ENCODE data around the gene EIF3F.

EIF3F gene

DNA sequence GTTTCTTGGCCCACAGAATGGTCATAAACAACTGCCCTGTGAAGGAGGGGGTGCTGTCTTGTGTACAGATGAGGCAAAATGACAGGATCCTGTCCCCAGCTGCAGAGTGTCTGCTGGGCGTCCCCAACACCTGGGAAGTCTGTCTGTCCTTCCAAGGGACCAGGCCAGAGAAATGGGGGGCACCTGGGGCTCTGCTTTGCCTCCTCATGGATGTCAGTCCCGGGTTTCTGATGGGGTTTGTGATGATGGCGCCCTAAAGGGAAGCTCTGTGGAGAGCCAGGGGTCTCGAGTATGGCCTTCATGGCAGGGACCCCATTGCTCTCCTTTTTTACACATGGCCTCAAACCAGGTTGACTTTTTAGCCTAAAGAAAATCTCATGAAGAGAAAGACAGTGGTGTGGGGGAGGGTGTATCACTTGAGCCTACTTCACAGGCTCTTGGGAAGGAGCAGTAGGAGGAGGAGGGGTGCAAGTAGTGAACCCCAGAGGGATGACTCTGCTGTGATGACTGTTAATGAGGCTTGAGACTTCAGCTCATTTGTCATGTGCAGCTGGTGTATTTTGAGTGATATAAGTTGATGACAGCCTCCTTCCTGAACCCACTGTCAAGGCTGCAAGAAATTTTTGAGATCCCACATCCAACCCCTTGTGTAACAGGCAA lies 53.3 kb downstream of the EIF3F start:
- FAIRE-seq, result no peak

DNA sequence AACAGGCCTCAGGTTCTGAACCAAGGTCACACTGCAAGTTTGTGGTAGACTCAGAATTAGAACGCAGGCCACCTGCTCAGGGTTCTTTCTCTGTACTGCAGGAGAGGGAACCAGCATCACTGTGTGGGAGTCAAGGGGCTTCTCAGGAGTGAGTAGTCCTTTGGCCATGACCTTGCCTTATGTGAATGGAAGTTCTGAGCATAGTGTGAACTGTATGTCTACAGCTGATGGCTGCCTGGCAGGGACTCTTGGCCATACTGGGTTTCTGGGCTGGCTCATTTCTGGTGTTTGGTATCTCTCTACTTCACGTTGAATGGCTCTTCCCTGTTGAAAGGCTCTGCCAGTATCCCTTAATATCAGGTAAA lies 53.8 kb downstream of the EIF3F start:
- FAIRE-seq, result no peak

- no peak for FAIRE-seq
These were observed 54.4 kb downstream of the EIF3F start for GRCh38 chr11:8041576-8041975.

- no peak for FAIRE-seq
These were observed 56.6 kb downstream of the EIF3F start for GRCh38 chr11:8043756-8044155.

DNA sequence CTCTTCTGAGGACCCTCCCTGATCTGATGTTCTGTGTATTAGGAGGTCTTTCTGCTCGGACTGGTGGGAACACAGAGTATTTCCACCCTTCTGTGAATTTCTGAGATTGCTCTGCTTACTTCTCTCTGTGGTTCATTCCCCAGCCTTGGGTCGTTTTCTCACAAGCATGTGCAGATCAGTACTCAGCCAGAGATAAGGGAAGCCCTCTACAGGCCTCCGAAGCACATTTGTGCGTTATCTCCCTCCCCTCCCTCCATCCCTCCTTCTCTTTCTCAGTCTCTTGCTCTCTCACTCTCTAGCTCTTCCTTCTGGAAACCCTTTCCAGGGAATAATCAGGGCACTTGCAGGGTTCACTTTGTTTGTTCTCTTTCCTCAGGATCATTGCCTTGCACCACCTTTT lies 58.7 kb downstream of the EIF3F start:
- no peak for FAIRE-seq

DNA sequence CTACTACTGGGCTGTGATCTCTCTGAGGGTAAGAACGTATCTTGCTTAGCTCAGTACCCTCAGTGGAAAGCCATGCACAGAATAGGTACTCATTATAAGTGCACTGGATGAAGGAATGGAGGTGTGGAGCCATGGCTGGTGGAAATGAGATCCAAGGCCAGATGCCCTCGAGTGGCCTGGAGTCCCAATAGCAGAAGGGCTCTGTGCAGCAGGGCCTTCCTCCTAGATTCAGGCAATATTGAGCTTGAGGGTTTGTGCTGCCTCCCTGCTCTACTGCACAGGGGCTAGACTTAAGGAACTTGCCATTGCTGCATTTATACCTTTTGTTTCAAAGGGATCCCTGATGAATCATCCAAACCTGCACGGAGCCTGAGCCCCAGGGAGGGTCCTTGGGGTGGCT lies 60.2 kb downstream of the EIF3F start:
- FAIRE-seq, result no peak

DNA sequence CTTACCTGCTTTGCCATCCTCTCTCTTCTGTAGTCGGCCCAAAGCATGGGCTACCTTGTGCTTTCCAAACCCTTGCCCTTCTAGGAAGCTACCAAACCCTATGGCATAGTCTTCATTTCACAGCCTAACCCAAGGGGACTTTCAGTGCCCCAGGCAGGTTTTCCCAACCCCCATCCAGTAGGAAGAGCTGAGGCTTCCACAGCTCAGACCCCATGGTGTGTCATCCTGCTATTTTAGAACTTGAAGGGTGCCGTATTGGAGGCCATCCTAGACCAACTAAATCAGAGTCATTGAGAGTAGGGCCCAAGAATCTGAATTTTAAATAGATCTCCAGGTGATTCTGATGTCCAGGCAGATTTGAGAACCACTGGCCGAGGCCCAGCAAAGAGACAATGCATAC lies 61.9 kb downstream of the EIF3F start:
- no peak for FAIRE-seq
